Smooth muscle cell of trachea (primary cell): Measurements from ENCODE around the gene ANGPTL4. TPM values are rescaled to one million over a fixed set of nuclear protein-coding genes. Genes with fewer than 3 reads are reported as not detected.

Experiments
- total RNA-seq: library from RNA; depleted of rRNA; stranded (reverse); fragments of >200 nt; gene quantifications from 2 replicates; pipeline ENCODE4 v1.2.1, GENCODE V29; 2014

Gene ANGPTL4
- total RNA-seq, result 3.9 and 6.9 TPM in 2 replicates

GRCh38 chr19:8363803-8364771 lies at the start of gene ANGPTL4:
Gene ANGPTL4 (plus strand): TSS chr19:8364155. CDS start chr19:8364322, 167 bp downstream.

GRCh38 chr19:8321067-8321985 lies 42.6 kb upstream of the ANGPTL4 start, which contains the start of the genes NDUFA7 and RPS28:
Gene NDUFA7 (minus strand): TSS chr19:8321375. CDS start chr19:8321358, 17 bp downstream.
Gene RPS28 (plus strand): TSS chr19:8321496. CDS start chr19:8321531, 35 bp downstream.

GRCh38 chr19:8342684-8343482 lies 21.1 kb upstream of the ANGPTL4 start, which contains the start of gene KANK3:
Gene KANK3 (minus strand): TSS chr19:8343262. CDS start chr19:8337828, 5,434 bp downstream.

GRCh38 chr19:8389891-8390616 lies 26.1 kb downstream of the ANGPTL4 start, which contains the start of gene RAB11B:
Gene RAB11B (plus strand): TSS chr19:8390360. CDS start chr19:8390417, 57 bp downstream.

GRCh38 chr19:8412783-8413628 lies 49.1 kb downstream of the ANGPTL4 start, which contains the start of gene MARCHF2:
Gene MARCHF2 (plus strand): TSS chr19:8413305. CDS start chr19:8421841, 8,536 bp downstream.

Other genes starting within 250 kb of the ANGPTL4 start
- gene FBN3, start 214.6 kb upstream of the ANGPTL4 start, total RNA-seq, result not detected in 2 replicates
- gene CERS4, start 154.8 kb upstream of the ANGPTL4 start, total RNA-seq, result 1.0 and 16.7 TPM in 2 replicates
- gene CD320, start 55.8 kb upstream of the ANGPTL4 start, total RNA-seq, result 28.0 and 41.9 TPM in 2 replicates
- 8.4 and 19.8 TPM in 2 replicates for gene NDUFA7, start 42.8 kb upstream of the ANGPTL4 start, total RNA-seq
- 242 and 329 TPM in 2 replicates for gene RPS28, start 42.7 kb upstream of the ANGPTL4 start, total RNA-seq
- gene KANK3, start 20.9 kb upstream of the ANGPTL4 start, total RNA-seq, result 0.15 and 0.50 TPM in 2 replicates
- gene RAB11B, start 26.2 kb downstream of the ANGPTL4 start, total RNA-seq, result 48.6 and 113 TPM in 2 replicates
- gene MARCHF2, start 49.1 kb downstream of the ANGPTL4 start, total RNA-seq, result 62.3 and 126 TPM in 2 replicates
- gene HNRNPM, start 80.8 kb downstream of the ANGPTL4 start, total RNA-seq, result 47.8 and 97.3 TPM in 2 replicates
- gene PRAM1, start 138.5 kb downstream of the ANGPTL4 start, total RNA-seq, result not detected in 2 replicates
- gene ZNF414, start 150.0 kb downstream of the ANGPTL4 start, total RNA-seq, result 7.8 and 10.5 TPM in 2 replicates
- under 0.01 and 0.17 TPM in 2 replicates for gene MYO1F, start 213.3 kb downstream of the ANGPTL4 start, total RNA-seq
- gene ADAMTS10, start 246.6 kb downstream of the ANGPTL4 start, total RNA-seq, result 4.4 and 11.9 TPM in 2 replicates